ENCODE measurements around the gene RPS19. TPM values are rescaled to one million over a fixed set of nuclear protein-coding genes. Genes with fewer than 3 reads are reported as not detected.

Gene RPS19
- total RNA-seq, 2 experiments from 2014 or later = 2,342 to 3,204 TPM

DNA sequence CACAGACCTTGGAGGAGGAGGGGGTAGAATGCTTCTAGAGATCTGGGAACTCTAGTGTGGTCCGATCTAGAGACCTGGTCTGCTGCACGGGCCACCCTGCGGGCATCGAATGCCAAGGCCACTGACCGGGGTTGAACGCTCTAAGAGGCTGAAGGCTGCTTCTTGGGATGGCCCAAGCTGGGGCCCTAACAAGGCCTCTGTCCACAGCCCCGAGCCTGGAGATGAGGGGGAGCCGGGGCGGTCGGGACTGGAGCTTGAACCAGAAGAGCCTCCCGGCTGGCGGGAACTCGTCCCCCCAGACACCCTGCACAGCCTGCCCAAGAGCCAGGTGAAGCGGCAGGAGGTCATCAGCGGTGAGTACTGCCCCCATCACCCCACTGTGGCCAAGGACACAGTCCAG lies 38.2 kb downstream of the RPS19 start:
- intact Hi-C loops (cut with DNase I, micrococcal nuclease) = no loop called here
- ChIA-PET CTCF (interaction anchor here (1.2 to 1.5 kb wide), 2 partner anchors 9 to 12 kb away, joined by 3 read pairs; no protein-coding TSS in a partner anchor), POLR2A (no interaction called here)
- Mint-ChIP-seq H3K9me3 (ENCODE audit: low read depth) (no peaks in the 10 kb centered on the region), H3K4me3 (no peak overlapping the region), H3K4me1 (peaks cover 30% of the 10 kb centered on the region), H3K27ac (no peak overlapping the region), H3K27me3 (no peaks in the 10 kb centered on the region), H3K36me3 (ENCODE audit: low read depth) (peaks cover 63% of the 10 kb centered on the region)
- no peak for DNase-seq
- no peak for ATAC-seq

DNA sequence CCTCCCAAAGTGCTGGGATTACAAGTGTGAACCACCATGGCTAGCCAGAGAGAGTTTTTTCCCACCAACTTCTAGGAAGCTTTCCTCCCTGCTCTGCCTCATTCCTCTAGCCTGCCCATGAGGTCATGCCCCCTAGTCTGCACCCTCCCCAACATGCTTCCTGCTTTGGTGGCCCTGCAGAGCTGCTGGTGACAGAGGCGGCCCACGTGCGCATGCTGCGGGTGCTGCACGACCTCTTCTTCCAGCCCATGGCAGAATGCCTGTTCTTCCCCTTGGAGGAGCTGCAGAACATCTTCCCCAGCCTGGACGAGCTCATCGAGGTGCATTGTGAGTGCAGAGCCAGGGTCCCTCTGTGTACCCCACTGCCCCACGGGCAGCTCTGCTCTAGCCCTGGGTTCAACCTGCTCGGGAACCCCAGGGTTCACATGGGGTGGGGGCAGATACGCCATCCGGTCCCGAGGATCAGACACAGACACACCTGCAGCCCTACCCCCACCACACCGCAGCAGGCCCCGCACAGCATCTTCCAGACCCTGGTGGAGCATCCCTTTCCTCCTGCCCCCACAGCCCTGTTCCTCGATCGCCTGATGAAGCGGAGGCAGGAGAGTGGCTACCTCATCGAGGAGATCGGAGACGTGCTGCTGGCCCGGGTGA lies 41.8 kb downstream of the RPS19 start:
- H3K27me3 Mint-ChIP-seq = no peaks in the 10 kb centered on the region
- DNase-seq (no peak), ATAC-seq (no peak)
- CTCF ChIA-PET = no interaction called here
- peaks cover 77% of the 10 kb centered on the region for H3K36me3 Mint-ChIP-seq (ENCODE audit: low read depth)
- no peak overlapping the region for H3K4me3 Mint-ChIP-seq
- H3K27ac Mint-ChIP-seq = peak overlapping the region; percentile 37
- intact Hi-C loops (cut with DNase I, micrococcal nuclease) = no loop called here
- peaks cover 27% of the 10 kb centered on the region for H3K4me1 Mint-ChIP-seq
- POLR2A ChIA-PET = interaction anchor here (0.8 kb wide), 1 partner anchor 37 kb away, joined by 4 read pairs; no protein-coding TSS in a partner anchor
- H3K9me3 Mint-ChIP-seq (ENCODE audit: low read depth) = no peaks in the 10 kb centered on the region

DNA sequence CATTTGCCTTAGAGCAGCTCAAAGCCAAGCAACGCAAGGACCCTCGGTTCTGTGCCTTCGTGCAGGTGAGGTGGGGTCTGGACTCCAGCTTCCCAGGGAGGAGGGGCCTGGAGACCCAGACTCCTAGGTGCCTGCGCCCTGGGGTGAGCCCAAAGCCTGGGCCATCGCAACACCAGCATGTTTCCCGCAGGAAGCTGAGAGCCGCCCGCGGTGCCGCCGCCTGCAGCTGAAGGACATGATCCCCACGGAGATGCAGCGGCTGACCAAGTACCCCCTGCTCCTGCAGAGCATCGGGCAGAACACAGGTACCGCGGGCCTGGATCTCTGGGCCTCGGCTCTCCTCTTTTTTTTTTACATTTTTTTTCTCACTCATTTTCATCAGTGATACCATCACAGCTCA lies 42.5 kb downstream of the RPS19 start:
- DNase-seq (no peak), ATAC-seq (no peak)
- intact Hi-C loops (cut with DNase I, micrococcal nuclease) = no loop called here
- Mint-ChIP-seq H3K4me1 (peaks cover 29% of the 10 kb centered on the region), H3K4me3 (no peak overlapping the region), H3K27ac (no peak overlapping the region), H3K36me3 (ENCODE audit: low read depth) (peaks cover 78% of the 10 kb centered on the region), H3K9me3 (ENCODE audit: low read depth) (no peaks in the 10 kb centered on the region), H3K27me3 (no peaks in the 10 kb centered on the region)
- POLR2A ChIA-PET = interaction anchor here (0.8 kb wide), 1 partner anchor 38 kb away, joined by 4 read pairs; no protein-coding TSS in a partner anchor
- CTCF ChIA-PET = no interaction called here

DNA sequence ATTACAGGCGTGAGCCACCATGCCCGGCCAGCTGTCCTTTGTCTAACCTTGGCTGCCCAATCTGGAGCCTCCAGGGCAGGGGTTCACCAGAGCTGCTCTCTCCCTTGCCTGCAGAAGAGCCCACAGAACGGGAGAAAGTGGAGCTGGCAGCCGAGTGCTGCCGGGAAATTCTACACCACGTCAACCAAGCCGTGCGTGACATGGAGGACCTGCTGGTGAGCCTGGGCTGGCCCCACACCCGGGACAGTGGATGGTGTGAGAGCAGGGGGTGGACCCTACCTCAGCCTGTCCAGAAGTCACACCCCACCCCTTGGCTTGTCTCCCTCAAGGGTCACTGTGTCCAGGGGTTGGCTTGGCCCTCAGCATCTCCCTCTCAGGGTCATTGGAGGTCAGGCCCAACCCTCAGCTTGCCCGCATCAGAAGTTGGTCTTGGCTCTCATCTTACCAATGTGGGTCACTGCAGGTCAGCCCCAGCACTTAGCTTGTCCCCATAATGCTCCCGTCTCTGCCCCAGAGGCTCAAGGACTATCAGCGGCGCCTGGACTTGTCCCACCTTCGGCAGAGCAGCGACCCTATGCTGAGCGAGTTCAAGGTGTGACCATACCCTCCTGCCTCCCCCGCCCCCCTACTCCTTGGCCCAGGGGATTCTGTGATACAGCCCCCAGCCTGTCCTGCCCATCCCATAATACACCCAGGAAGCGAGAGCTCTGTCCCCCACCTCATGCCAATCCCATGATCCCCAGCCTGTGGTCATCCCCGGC lies 43.3 kb downstream of the RPS19 start:
- Mint-ChIP-seq H3K36me3 (ENCODE audit: low read depth) (peaks cover 72% of the 10 kb centered on the region), H3K9me3 (ENCODE audit: low read depth) (no peaks in the 10 kb centered on the region), H3K27ac (no peak overlapping the region), H3K27me3 (no peaks in the 10 kb centered on the region), H3K4me1 (peaks cover 28% of the 10 kb centered on the region), H3K4me3 (no peak overlapping the region)
- no peak for DNase-seq
- CTCF ChIA-PET = no interaction called here
- POLR2A ChIA-PET = interaction anchor here (0.6 kb wide), 1 partner anchor 267 kb away, joined by 5 read pairs; no protein-coding TSS in a partner anchor
- ATAC-seq = no peak
- intact Hi-C loops (cut with DNase I, micrococcal nuclease) = no loop called here

DNA sequence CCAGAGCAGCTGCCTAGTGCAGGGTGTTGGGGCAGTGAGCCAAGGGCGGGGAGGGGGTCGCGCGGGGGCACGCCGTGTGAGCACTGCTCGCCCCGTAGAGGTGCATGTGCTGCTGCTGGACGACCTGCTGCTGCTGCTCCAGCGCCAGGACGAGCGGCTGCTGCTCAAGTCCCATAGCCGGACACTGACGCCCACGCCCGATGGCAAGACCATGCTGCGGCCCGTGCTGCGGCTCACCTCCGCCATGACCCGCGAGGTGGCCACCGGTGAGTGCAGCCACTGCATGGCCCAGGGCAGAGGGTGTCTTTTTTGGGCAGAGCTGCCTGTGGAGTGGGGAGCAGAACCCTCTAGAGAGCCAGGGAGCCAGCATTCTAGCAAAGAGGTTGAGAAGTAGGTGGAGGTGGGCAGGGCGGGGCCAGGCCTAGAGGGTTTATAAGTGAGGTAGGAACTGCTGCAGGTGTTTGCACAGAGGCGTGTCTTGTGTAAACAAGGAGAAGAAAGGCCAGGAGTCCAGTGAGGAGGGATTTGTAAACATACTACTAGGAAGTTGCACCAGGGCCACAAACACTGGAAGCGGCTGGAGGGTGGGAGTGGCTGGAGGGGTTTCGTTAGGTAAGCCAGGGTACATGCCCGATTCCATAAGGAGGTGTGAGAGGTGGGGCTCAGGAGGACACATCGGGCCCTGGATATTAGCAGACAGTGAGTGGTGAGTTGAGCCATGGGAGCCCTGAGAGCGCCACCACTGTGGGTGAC lies 44.2 kb downstream of the RPS19 start:
- ChIA-PET POLR2A (no interaction called here), CTCF (no interaction called here)
- no peak for ATAC-seq
- H3K27me3 Mint-ChIP-seq = no peaks in the 10 kb centered on the region
- H3K36me3 Mint-ChIP-seq (ENCODE audit: low read depth) = peaks cover 64% of the 10 kb centered on the region
- no peak overlapping the region for H3K4me3 Mint-ChIP-seq
- H3K27ac Mint-ChIP-seq = peak overlapping the region; percentile 55
- no peak for DNase-seq
- intact Hi-C loops (cut with DNase I, micrococcal nuclease) = no loop called here
- H3K9me3 Mint-ChIP-seq (ENCODE audit: low read depth) = no peaks in the 10 kb centered on the region
- H3K4me1 Mint-ChIP-seq = peaks cover 24% of the 10 kb centered on the region

DNA sequence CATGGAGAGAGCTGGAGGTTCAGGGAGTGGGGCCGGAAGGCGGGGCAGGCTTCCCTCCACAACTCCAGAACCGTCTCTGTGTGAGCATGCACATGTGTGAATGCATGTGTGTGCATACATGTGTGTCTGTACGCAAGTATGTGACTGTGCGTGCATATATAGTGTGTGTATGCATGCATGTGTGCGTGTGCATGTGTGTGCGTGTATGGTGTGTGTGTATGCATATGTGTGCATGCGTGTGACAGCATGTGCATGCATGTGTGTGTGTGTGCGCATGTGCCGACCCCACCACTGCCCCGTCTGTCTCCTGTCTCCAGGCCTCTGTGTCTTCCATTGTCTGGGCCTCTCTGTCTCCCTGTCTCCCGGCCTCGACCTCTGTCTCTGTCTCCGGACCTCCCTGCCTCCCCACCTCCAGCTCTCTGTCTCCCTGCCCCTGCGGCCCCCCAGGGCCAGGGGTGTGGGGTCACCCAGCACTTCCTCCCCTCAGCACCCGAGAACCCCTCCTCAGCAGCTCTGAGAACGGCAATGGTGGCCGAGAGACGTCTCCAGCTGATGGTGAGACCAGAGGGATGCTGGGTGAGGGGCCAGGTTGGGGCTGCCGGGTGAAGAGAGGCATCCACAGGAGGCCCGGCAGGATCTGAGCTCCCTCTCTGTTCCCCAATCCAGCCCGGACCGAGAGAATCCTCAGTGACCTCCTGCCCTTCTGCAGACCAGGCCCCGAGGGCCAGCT lies 45.4 kb downstream of the RPS19 start:
- Mint-ChIP-seq H3K4me1 (peaks cover 25% of the 10 kb centered on the region), H3K27me3 (no peaks in the 10 kb centered on the region), H3K27ac (no peak overlapping the region), H3K9me3 (ENCODE audit: low read depth) (no peaks in the 10 kb centered on the region), H3K4me3 (no peak overlapping the region), H3K36me3 (ENCODE audit: low read depth) (peaks cover 55% of the 10 kb centered on the region)
- intact Hi-C loops (cut with DNase I, micrococcal nuclease) = no loop called here
- ChIA-PET POLR2A (no interaction called here), CTCF (no interaction called here)
- ATAC-seq (no peak), DNase-seq (no peak)

DNA sequence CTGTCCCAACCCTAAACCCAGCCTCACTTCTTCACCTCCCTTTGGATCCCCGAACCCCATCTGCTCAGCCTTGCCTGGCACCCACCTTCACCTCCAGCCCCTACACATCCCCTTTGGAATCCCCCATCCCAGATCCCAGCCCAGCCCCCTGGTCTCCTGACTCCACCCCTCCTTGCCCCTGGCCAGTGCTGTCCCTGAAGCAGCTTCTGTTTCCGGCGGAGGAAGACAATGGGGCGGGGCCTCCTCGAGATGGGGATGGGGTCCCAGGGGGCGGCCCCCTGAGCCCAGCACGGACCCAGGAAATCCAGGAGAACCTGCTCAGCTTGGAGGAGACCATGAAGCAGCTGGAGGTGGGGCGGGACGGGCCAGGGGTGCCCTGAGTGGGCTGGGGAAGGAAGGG lies 46.2 kb downstream of the RPS19 start:
- CTCF ChIA-PET = no interaction called here

DNA sequence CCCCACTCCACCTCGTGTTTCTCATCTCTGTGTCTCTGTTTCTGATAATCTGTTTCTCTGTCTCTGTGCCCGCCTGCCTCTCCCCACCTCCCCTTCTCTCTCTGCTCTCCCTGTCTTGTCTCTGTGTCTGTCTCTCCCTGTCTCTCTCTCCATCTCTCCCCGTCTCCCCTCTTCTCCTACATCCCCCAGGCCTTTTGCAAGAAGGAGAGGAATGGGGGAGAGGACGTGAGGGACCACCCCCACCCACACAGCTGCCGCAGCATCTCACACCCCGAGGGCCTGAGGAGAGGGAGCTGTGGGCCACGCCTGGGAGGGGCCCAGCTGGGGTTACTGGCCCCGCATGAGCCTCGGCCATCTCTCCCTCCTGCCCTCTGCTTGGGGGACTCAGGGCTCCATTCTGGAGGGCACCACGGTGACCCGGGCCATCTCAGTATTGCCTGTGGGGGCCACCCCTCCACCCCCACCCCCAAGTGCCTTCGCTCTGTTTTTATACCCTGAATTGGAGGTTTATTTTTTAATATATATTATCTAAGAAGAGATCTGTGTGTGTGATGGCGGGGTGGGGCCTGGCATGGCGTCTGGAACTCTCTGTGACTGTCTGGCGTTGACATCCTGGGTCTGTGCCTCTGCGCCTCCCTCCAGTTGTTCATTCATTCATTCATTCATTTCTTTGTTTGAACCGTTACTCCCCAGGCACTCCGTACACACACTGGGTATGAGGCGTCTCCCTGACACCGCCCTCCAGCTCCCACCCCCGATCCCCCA lies 47.0 kb downstream of the RPS19 start:
- CTCF ChIA-PET = no interaction called here
- no peak for DNase-seq
- Mint-ChIP-seq H3K4me1 (peaks cover 34% of the 10 kb centered on the region), H3K4me3 (no peak overlapping the region), H3K27ac (no peak overlapping the region), H3K27me3 (peaks cover 6% of the 10 kb centered on the region), H3K36me3 (ENCODE audit: low read depth) (peaks cover 48% of the 10 kb centered on the region), H3K9me3 (ENCODE audit: low read depth) (no peaks in the 10 kb centered on the region)
- intact Hi-C loops (cut with DNase I, micrococcal nuclease) = no loop called here
- ATAC-seq = no peak
- POLR2A ChIA-PET = no interaction called here

More for the DNA sequence above, 46.2 kb downstream of the RPS19 start:
- peaks cover 54% of the 10 kb centered on the region for H3K36me3 Mint-ChIP-seq (ENCODE audit: low read depth)
- H3K9me3 Mint-ChIP-seq (ENCODE audit: low read depth) = no peaks in the 10 kb centered on the region
- no peaks in the 10 kb centered on the region for H3K27me3 Mint-ChIP-seq
- peaks cover 30% of the 10 kb centered on the region for H3K4me1 Mint-ChIP-seq
- H3K4me3 Mint-ChIP-seq = no peak overlapping the region
- DNase-seq = no peak
- intact Hi-C loops (cut with DNase I, micrococcal nuclease) = no loop called here
- no peak for ATAC-seq
- no peak overlapping the region for H3K27ac Mint-ChIP-seq
- POLR2A ChIA-PET = no interaction called here

DNA sequence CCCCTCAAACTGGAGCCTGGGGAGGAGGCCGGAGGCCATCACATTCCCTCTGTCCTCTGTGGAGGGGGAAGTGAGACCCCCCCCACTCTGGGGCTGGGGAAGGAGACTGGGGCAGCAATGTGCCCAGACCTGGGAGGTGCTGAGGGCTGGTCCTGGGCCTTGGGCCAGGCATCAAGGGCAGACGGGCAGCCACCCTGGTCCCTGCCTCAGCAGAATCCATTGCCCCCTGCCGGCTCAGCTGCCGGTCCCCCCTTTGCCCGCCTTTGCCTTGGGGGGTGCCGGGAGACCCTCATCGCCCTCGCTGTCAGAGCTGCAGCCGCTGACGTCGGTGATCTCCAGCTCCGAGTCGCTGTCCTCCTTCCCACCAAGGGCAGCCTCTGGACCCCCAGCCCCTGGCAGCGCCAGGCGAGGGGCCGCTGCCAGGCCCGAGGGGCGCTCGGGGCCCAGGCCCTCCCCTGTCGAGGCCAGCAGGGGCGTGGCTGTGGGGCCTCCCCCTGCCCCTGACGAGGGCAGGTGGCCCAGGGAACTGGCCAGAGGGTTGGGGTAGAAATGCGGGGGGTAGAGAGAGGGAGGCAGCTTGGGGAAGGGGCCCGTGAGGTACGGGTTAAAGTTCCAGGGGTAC lies 48.0 kb downstream of the RPS19 start:
- Mint-ChIP-seq H3K4me1 (peaks cover 38% of the 10 kb centered on the region), H3K36me3 (ENCODE audit: low read depth) (peaks cover 38% of the 10 kb centered on the region), H3K27ac (no peak overlapping the region), H3K4me3 (no peak overlapping the region), H3K9me3 (ENCODE audit: low read depth) (no peaks in the 10 kb centered on the region), H3K27me3 (peaks cover 11% of the 10 kb centered on the region)
- intact Hi-C loops (cut with DNase I, micrococcal nuclease) = no loop called here
- DNase-seq = no peak
- ChIA-PET CTCF (interaction anchor here (0.6 kb wide), 1 partner anchor 37 kb away, joined by 3 read pairs; no protein-coding TSS in a partner anchor), POLR2A (no interaction called here)
- ATAC-seq = no peak

DNA sequence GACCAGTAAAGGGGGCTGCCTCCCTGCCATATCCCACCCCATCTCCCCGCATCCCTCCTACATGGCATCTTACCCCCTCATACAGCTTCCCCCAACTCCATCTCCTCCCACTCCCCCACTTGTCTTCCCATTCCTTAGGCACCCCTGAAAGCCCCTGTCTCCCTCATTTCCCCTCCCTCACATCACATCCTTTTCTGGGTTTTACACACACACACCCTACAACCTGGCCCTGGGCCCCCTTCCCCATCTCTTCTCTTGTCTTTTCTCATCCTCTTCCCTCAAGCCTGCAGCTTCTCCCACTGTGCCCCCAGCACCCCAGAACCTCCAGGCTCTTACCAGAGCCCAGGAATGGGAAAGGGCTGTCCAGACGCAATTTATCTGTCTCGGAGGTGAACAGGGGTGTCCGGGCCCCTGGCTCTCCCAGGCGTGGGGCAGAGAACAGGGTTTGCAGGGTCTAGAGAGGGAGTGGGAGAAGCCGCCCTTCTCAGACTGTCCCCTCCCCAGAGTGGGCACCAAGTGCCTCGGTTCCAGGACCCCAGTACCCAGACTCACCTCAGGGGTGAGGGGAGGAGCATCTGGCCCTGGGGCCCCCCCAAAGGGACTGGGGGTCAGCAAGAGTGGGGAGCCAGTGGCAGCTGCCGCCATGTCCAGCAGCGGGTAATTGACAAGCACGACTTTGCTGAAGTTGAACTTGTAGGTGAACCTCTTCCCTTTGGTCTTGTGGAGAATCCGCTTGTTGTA lies 48.8 kb downstream of the RPS19 start:
- intact Hi-C loops (cut with DNase I, micrococcal nuclease) = no loop called here
- H3K4me1 Mint-ChIP-seq = peaks cover 44% of the 10 kb centered on the region
- H3K9me3 Mint-ChIP-seq (ENCODE audit: low read depth) = no peaks in the 10 kb centered on the region
- H3K36me3 Mint-ChIP-seq (ENCODE audit: low read depth) = peaks cover 30% of the 10 kb centered on the region
- ChIA-PET POLR2A (no interaction called here), CTCF (no interaction called here)
- H3K4me3 Mint-ChIP-seq = no peak overlapping the region
- no peak for DNase-seq
- no peak overlapping the region for H3K27ac Mint-ChIP-seq
- no peak for ATAC-seq
- peaks cover 16% of the 10 kb centered on the region for H3K27me3 Mint-ChIP-seq

Measured in activated CD4-positive, alpha-beta T cell treated with anti-CD3 and anti-CD28 coated beads for 36 hours (primary cell).